Retinal pigment epithelial cell (primary cell): ENCODE data around the gene TBC1D4.
"Not testable (repeated sequence)": the region's sequence is repeated elsewhere in the genome, so short reads cannot be mapped to it uniquely, and the experiment has no call there.

ENCODE experiments used
- DNase-seq: peaks from one replicate; pipeline ENCODE4 v3.0.0-alpha.2; 2010; ENCODE audit warnings: low read depth
- H3K4me3 ChIP-seq: 2 replicates; pipeline ENCODE4 v1.5.1; 2011; ENCODE audit warnings: mild to moderate bottlenecking, low read length, control low read depth, moderate library complexity
- TF ChIP-seq, protein P1 (sequence below): conservative IDR thresholded peaks from 2 replicates; pipeline ENCODE4 v1.5.1; 2011; ENCODE audit warnings: low read depth, low read length, control low read depth, inconsistent platforms

The TBC1D4 gene

GRCh38 chr13:75307370-75307949 lies 174.5 kb downstream of the TBC1D4 start:
- DNase-seq, result no peak

GRCh38 chr13:75306967-75307366 lies 175.0 kb downstream of the TBC1D4 start:
- DNase-seq, H3K4me3 ChIP-seq: not testable (repeated sequence)

More at GRCh38 chr13:75307370-75307949, 174.5 kb downstream of the TBC1D4 start:
- H3K4me3 ChIP-seq, result no peak overlapping the region
- TF ChIP-seq, protein P1, sequence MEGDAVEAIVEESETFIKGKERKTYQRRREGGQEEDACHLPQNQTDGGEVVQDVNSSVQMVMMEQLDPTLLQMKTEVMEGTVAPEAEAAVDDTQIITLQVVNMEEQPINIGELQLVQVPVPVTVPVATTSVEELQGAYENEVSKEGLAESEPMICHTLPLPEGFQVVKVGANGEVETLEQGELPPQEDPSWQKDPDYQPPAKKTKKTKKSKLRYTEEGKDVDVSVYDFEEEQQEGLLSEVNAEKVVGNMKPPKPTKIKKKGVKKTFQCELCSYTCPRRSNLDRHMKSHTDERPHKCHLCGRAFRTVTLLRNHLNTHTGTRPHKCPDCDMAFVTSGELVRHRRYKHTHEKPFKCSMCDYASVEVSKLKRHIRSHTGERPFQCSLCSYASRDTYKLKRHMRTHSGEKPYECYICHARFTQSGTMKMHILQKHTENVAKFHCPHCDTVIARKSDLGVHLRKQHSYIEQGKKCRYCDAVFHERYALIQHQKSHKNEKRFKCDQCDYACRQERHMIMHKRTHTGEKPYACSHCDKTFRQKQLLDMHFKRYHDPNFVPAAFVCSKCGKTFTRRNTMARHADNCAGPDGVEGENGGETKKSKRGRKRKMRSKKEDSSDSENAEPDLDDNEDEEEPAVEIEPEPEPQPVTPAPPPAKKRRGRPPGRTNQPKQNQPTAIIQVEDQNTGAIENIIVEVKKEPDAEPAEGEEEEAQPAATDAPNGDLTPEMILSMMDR, result no peak

DNA sequence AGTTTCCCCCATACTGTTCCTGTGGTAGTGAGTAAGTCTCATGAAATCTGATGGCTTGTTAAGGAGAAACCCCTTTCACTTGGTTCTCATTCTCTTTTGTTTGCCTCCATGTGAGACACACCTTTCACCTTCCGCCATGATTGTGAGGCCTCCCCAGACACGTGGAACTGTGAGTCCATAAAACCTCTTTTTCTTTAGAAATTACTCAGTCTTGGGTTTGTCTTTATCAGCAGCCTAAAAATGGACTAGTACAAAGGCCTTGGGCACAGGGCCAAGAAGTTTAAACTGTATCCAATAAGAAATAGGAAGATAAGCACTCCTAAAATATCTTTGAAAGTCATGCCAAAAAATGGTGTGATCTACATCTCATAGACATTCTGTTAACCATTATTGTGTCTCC lies 176.9 kb downstream of the TBC1D4 start:
- TF ChIP-seq, protein P1, result no peak
- no peak overlapping the region for H3K4me3 ChIP-seq
- DNase-seq, result no peak

DNA sequence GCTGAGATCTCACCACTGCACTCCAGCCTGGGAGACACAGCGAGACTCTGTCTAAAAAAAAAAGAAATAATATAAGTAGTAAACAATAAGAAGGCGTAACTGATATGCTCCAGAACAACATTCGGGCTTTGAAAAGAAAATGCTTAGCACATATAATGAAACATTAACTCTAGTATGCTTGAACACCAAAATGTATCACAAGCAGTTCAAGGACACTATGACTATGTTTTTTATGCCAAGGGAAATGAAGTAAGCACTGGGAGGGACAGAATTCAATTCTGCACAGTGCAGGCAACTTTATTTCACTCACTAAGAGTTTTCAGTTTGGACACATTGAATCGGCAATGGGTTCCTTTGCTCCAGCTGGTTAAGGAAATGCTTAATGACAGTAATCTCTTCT lies 178.7 kb downstream of the TBC1D4 start:
- no peak overlapping the region for H3K4me3 ChIP-seq
- TF ChIP-seq, protein P1, result no peak
- DNase-seq, result no peak

DNA sequence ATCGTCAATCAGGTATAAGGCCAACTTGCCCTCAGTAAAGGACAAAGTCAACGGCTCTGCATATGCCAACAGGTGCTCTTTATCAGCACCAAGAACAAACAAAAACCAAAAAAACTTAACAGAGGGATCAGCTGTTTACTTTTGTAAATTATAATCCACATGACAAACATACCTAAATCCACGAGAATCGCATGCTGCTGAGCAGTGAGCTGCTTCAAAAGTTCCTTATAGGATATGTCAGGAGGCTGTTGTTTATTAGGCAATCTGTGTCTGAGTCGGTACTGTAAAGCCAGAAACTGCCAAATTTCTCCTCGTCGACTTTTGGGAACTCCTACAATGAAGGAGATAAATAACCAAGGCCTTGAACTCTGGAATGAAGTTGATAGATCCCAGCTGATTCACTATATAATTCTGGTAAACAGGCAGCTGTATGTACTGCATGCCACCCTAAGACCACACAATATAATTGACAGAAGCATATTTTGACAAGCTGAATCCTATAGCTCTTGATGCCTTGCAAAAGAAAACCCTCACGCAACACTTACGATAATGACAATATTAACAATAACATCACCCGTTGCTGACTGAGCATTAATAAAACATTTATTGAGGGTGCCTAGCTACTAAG lies 179.8 kb downstream of the TBC1D4 start:
- no peak overlapping the region for H3K4me3 ChIP-seq
- DNase-seq, result no peak
- TF ChIP-seq, protein P1, result no peak

GRCh38 chr13:75299913-75300862 lies 181.8 kb downstream of the TBC1D4 start:
- DNase-seq, result no peak
- no peak overlapping the region for H3K4me3 ChIP-seq
- TF ChIP-seq, protein P1, result no peak

GRCh38 chr13:75299246-75299645 lies 182.7 kb downstream of the TBC1D4 start:
- TF ChIP-seq, protein P1, result no peak
- no peak for DNase-seq
- no peak overlapping the region for H3K4me3 ChIP-seq
